Caco-2 (cell line): ENCODE results near the gene ARHGAP15. TPM values are rescaled to one million over a fixed set of nuclear protein-coding genes. Genes with fewer than 3 reads are reported as not detected.

Source experiments
- BruUV-seq: library from RNA; stranded (reverse); fragments of 400-500 nt; replicated peaks from 2 replicates; lab custom pipeline; 2021; lab: Mats Ljungman, UMichigan
- CTCF ChIA-PET: fragments of 300-600 bp; sonication (Branson Sonifier 250); formaldehyde crosslinking; loops from one replicate; lab custom pipeline; 2022; ENCODE audit warnings: antibody characterized with exemption; lab: Charles Lee
- POLR2A ChIA-PET: fragments of 300-600 bp; sonication (Branson Sonifier 250); formaldehyde crosslinking; loops from one replicate; lab custom pipeline; 2022; ENCODE audit warnings: antibody characterized with exemption; lab: Charles Lee
- DNase-seq, 2 experiments: peaks; one replicate each; pipeline versions ENCODE4 v3.0.0 to v3.0.0-alpha.2; 2020 to 2022
- H3K27me3 ChIP-seq: replicated peaks from 2 replicates; pipeline ENCODE4 v1.6.0; 2011; ENCODE audit warnings: low read length; ENCODE audit not compliant: control insufficient read depth, insufficient read depth
- H3K36me3 ChIP-seq: 2 replicates; pipeline ENCODE4 v1.5.1; 2011; ENCODE audit warnings: low read length; ENCODE audit not compliant: control insufficient read depth, insufficient read depth
- H3K4me1 ChIP-seq: fragments of 250-450 bp; sonication (Bioruptor Pico); 2 replicates; pipeline ENCODE4 v1.5.1; 2020; ENCODE audit warnings: mild to moderate bottlenecking
- H3K4me3 ChIP-seq: 2 replicates; pipeline ENCODE4 v1.5.1; 2011; ENCODE audit warnings: low read depth, mild to moderate bottlenecking, control low read depth, low read length
- H3K9me3 ChIP-seq: fragments of 250-450 bp; sonication (Bioruptor Pico); 2 replicates; pipeline ENCODE4 v1.5.1; 2020; ENCODE audit warnings: mild to moderate bottlenecking, moderate library complexity
- H3K27ac Mint-ChIP-seq: one replicate; pipeline ENCODE4 v1.8.0; 2022; ENCODE audit warnings: mixed read lengths; ENCODE audit not compliant: unreplicated experiment
- H3K27me3 Mint-ChIP-seq: one replicate; pipeline ENCODE4 v1.8.0; 2022; ENCODE audit warnings: mixed read lengths; ENCODE audit not compliant: insufficient read depth, unreplicated experiment
- H3K36me3 Mint-ChIP-seq: one replicate; pipeline ENCODE4 v1.8.0; 2022; ENCODE audit warnings: mild to moderate bottlenecking, mixed read lengths; ENCODE audit not compliant: insufficient read depth, unreplicated experiment
- H3K4me1 Mint-ChIP-seq: one replicate; pipeline ENCODE4 v1.8.0; 2022; ENCODE audit warnings: low read depth, mixed read lengths; ENCODE audit not compliant: unreplicated experiment
- H3K4me3 Mint-ChIP-seq: one replicate; pipeline ENCODE4 v1.8.0; 2022; ENCODE audit warnings: mild to moderate bottlenecking, moderate library complexity, mixed read lengths; ENCODE audit not compliant: unreplicated experiment
- H3K9me3 Mint-ChIP-seq: one replicate; pipeline ENCODE4 v1.8.0; 2022; ENCODE audit warnings: mixed read lengths; ENCODE audit not compliant: unreplicated experiment
- CTCF ChIP-seq, 2 experiments: fragments of 200-600 bp in 1 of 2; IDR thresholded peaks; 1 replicate in 1 of 2; 2 replicates in 1 of 2; pipeline versions ENCODE4 v1.5.1 to v1.8.0; 2011 to 2022; ENCODE audit warnings: antibody characterized with exemption in 1 of 2, control low read depth in 1 of 2, inconsistent platforms in 1 of 2, low read depth in 1 of 2, low read length in 1 of 2, mild to moderate bottlenecking in 1 of 2, moderate library complexity in 1 of 2; ENCODE audit not compliant: insufficient read depth in 1 of 2, severe bottlenecking in 1 of 2, unreplicated experiment in 1 of 2
- intact Hi-C: fragments of 100-400 bp; cut with micrococcal nuclease; formaldehyde crosslinking; loops from one replicate; pipeline ENCODE4 v1.10.0; 2022; ENCODE audit not compliant: unreplicated experiment
- total RNA-seq: library from RNA; stranded (reverse); gene quantifications from 2 replicates; pipeline ENCODE4 v1.2.3, GENCODE V29; 2022

Gene ARHGAP15
- total RNA-seq, 1 experiment from 2014 or later, result not detected

- no peak overlapping the region for H3K4me3 ChIP-seq
- peak; percentile 21 to 50 for TF ChIP-seq CTCF (IDR thresholded peaks at IDR 0.05; ENCODE audit: insufficient read depth in 1 of 2, low read depth in 1 of 2, low read length in 1 of 2, severe bottlenecking in 1 of 2, unreplicated experiment in 1 of 2)
- Mint-ChIP-seq H3K36me3 (no peaks in the 10 kb centered on the region), H3K9me3 (no peaks in the 10 kb centered on the region), H3K27ac (no peak overlapping the region), H3K27me3 (peaks cover 14% of the 10 kb centered on the region), H3K4me1 (no peaks in the 10 kb centered on the region), H3K4me3 (no peak overlapping the region)
- no peaks in the 10 kb centered on the region for H3K4me1 ChIP-seq
- POLR2A ChIA-PET, result no interaction called here
- peak in 1 of 2 experiments; percentile 5 for DNase-seq
- H3K9me3 ChIP-seq, result no peaks in the 10 kb centered on the region
- intact Hi-C loops, result loop anchor here (1.0 kb wide), 1 partner anchor 87 kb away; no protein-coding TSS in a partner anchor
- H3K27me3 ChIP-seq, result 0 out of 2 replicates have a peak, but pooled peaks cover 2% of the 10 kb centered on the region
- BruUV-seq, result no TSS peak
- H3K36me3 ChIP-seq, result no peaks in the 10 kb centered on the region
- CTCF ChIA-PET, result interaction anchor here (0.6 to 1.1 kb wide), 3 partner anchors 51 to 871 kb away, joined by 3 to 6 read pairs (median 5); no protein-coding TSS in a partner anchor
These were observed 42.6 kb downstream of the ARHGAP15 start for GRCh38 chr2:143171817-143172216.

DNA sequence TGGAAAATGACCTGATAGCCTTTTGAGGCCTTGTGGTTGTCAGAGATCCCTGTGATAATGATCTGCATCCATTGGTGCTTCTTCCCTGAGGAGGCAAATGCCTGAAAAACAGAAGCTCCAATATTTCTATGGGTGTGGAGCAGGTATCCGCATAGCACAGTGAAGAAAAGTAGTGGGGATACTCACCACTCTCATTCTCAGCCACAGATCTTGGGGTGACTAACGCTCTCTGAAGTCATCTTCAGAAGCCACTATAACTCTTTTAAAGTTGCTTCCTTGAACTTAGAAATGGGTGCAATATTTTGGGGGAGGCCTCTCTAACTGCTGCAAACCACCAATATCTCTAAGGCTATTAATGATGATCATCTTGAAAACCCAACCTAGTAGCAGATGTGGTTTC lies 46.2 kb downstream of the ARHGAP15 start:
- Mint-ChIP-seq H3K4me1 (no peaks in the 10 kb centered on the region), H3K27me3 (peaks cover 17% of the 10 kb centered on the region), H3K4me3 (no peak overlapping the region), H3K9me3 (no peaks in the 10 kb centered on the region), H3K36me3 (no peaks in the 10 kb centered on the region), H3K27ac (no peak overlapping the region)
- H3K9me3 ChIP-seq, result no peaks in the 10 kb centered on the region
- no peak for TF ChIP-seq CTCF (IDR thresholded peaks at IDR 0.05; ENCODE audit: insufficient read depth in 1 of 2, low read depth in 1 of 2, low read length in 1 of 2, severe bottlenecking in 1 of 2, unreplicated experiment in 1 of 2)
- intact Hi-C loops, result no loop called here
- no peaks in the 10 kb centered on the region for H3K36me3 ChIP-seq
- H3K4me3 ChIP-seq, result no peak overlapping the region
- no TSS peak for BruUV-seq
- no peak for DNase-seq
- ChIA-PET CTCF (no interaction called here), POLR2A (no interaction called here)
- H3K4me1 ChIP-seq, result no peaks in the 10 kb centered on the region
- H3K27me3 ChIP-seq, result 0 out of 2 replicates have a peak, but pooled peaks cover 2% of the 10 kb centered on the region

- CTCF ChIA-PET, result no interaction called here
- POLR2A ChIA-PET, result no interaction called here
- H3K36me3 ChIP-seq, result no peaks in the 10 kb centered on the region
- no peaks in the 10 kb centered on the region for H3K4me1 ChIP-seq
- no peak for DNase-seq
- Mint-ChIP-seq H3K36me3 (no peaks in the 10 kb centered on the region), H3K27me3 (peaks cover 16% of the 10 kb centered on the region), H3K27ac (no peak overlapping the region), H3K4me3 (no peak overlapping the region), H3K4me1 (no peaks in the 10 kb centered on the region), H3K9me3 (no peaks in the 10 kb centered on the region)
- H3K9me3 ChIP-seq, result no peaks in the 10 kb centered on the region
- intact Hi-C loops, result no loop called here
- 0 out of 2 replicates have a peak, but pooled peaks cover 2% of the 10 kb centered on the region for H3K27me3 ChIP-seq
- BruUV-seq, result no TSS peak
- no peak for TF ChIP-seq CTCF (IDR thresholded peaks at IDR 0.05; ENCODE audit: insufficient read depth in 1 of 2, low read depth in 1 of 2, low read length in 1 of 2, severe bottlenecking in 1 of 2, unreplicated experiment in 1 of 2)
- H3K4me3 ChIP-seq, result no peak overlapping the region
These were observed 47.4 kb downstream of the ARHGAP15 start for GRCh38 chr2:143176606-143177005.
